Endodermal cell (in vitro differentiated cells): ENCODE results near the gene CCDC169. TPM values are rescaled to one million over a fixed set of nuclear protein-coding genes. Genes with fewer than 3 reads are reported as not detected.

Experiments used
- DNase-seq: peaks from one replicate; pipeline ENCODE4 v3.0.0-alpha.2; 2017
- H3K27ac ChIP-seq: 2 replicates; pipeline ENCODE4 v1.5.1; 2013; ENCODE audit warnings: mild to moderate bottlenecking, low read depth, low read length, moderate library complexity
- H3K27me3 ChIP-seq: 2 replicates; pipeline ENCODE4 v1.6.1; 2013; ENCODE audit warnings: mild to moderate bottlenecking, low read length, moderate library complexity; ENCODE audit not compliant: insufficient read depth, control insufficient read depth, poor library complexity, severe bottlenecking
- H3K36me3 ChIP-seq: 2 replicates; pipeline ENCODE4 v1.7.0; 2013; ENCODE audit warnings: mild to moderate bottlenecking, low read length, moderate library complexity; ENCODE audit not compliant: control insufficient read depth, insufficient read depth
- H3K4me1 ChIP-seq: one replicate; pipeline ENCODE4 v1.7.0; 2013; ENCODE audit warnings: low read length; ENCODE audit not compliant: control insufficient read depth, insufficient read depth
- H3K4me3 ChIP-seq: 2 replicates; pipeline ENCODE4 v1.5.1; 2013; ENCODE audit warnings: mild to moderate bottlenecking, low read length, moderate library complexity
- H3K9ac ChIP-seq: 2 replicates; pipeline ENCODE4 v1.6.1; 2013; ENCODE audit warnings: mild to moderate bottlenecking, low read length, moderate library complexity; ENCODE audit not compliant: poor library complexity, severe bottlenecking; ENCODE audit errors: extremely low read depth
- H3K9me3 ChIP-seq: 2 replicates; pipeline ENCODE4 v1.6.1; 2013; ENCODE audit warnings: mild to moderate bottlenecking, low read length, moderate library complexity; ENCODE audit not compliant: control insufficient read depth
- H3K27ac Mint-ChIP-seq: 2 replicates; pipeline ENCODE4 v1.8.0; 2020; ENCODE audit warnings: mixed read lengths
- H3K27me3 Mint-ChIP-seq: 2 replicates; pipeline ENCODE4 v1.8.0; 2021; ENCODE audit warnings: mild to moderate bottlenecking, mixed read lengths; ENCODE audit not compliant: insufficient read depth
- H3K36me3 Mint-ChIP-seq: 2 replicates; pipeline ENCODE4 v1.8.0; 2020; ENCODE audit warnings: low read depth, mixed read lengths
- H3K4me1 Mint-ChIP-seq: 2 replicates; pipeline ENCODE4 v1.8.0; 2020; ENCODE audit warnings: mixed read lengths
- H3K4me3 Mint-ChIP-seq: 2 replicates; pipeline ENCODE4 v1.8.0; 2020; ENCODE audit warnings: mild to moderate bottlenecking, moderate library complexity, mixed read lengths
- H3K9me3 Mint-ChIP-seq: 2 replicates; pipeline ENCODE4 v1.8.0; 2020; ENCODE audit warnings: mild to moderate bottlenecking, mixed read lengths
- CTCF ChIP-seq: fragments of 200-600 bp; sonication (generic); conservative IDR thresholded peaks from 2 replicates; pipeline ENCODE4 v1.5.0; 2021; ENCODE audit warnings: antibody characterized with exemption, mild to moderate bottlenecking
- WGBS, 2 experiments: methylation state at CpG; one replicate each; pipeline versions ENCODE4 v1.1.5 to v1.1.7; 2013; ENCODE audit warnings: missing lambda C conversion rate in 2 of 2, mixed read lengths in 1 of 2; ENCODE audit not compliant: insufficient coverage in 1 of 2, insufficient read length in 1 of 2; 5-methylcytosine and 5-hydroxymethylcytosine counted together
- total RNA-seq, 2 donors: library from RNA; stranded (reverse); fragmentation: NEBNext Ultra II Directional in 1 of 2; extraction: Animal tissue kit (Norgen Biotek cat#: 25700) in 1 of 2; gene quantifications; 2 replicates in 1 of 2; 3 replicates in 1 of 2; pipeline ENCODE4 v1.2.1, GENCODE V29; 2021

CCDC169 gene
- total RNA-seq, 2 donors from 2014 or later: 18.2 to 26.3 TPM

- no peak overlapping the region for H3K9ac ChIP-seq
- Mint-ChIP-seq H3K4me3 (no peak overlapping the region), H3K27me3 (no peaks in the 10 kb centered on the region), H3K27ac (no peak overlapping the region), H3K36me3 (peaks cover 22% of the 10 kb centered on the region), H3K4me1 (peaks cover 12% of the 10 kb centered on the region), H3K9me3 (peaks cover 41% of the 10 kb centered on the region)
- peaks cover 30% of the 10 kb centered on the region for H3K9me3 ChIP-seq
- no peak for DNase-seq
- no peak overlapping the region for H3K4me3 ChIP-seq
- H3K27me3 ChIP-seq: no peaks in the 10 kb centered on the region
- no peak overlapping the region for H3K27ac ChIP-seq
- H3K36me3 ChIP-seq: peaks cover 4% of the 10 kb centered on the region
- H3K4me1 ChIP-seq: no peaks in the 10 kb centered on the region
- 50 to 59% methylated on average over 2 to 3 of the region's 3 CpGs for WGBS, 2 experiments
- TF ChIP-seq CTCF: no peak
Measured at GRCh38 chr13:36231236-36231635, 66.4 kb downstream of the CCDC169 start.

- H3K9ac ChIP-seq: no peak overlapping the region
- no peak overlapping the region for H3K27ac Mint-ChIP-seq
- H3K27ac ChIP-seq: no peak overlapping the region
- H3K4me1 ChIP-seq: no peaks in the 10 kb centered on the region
- H3K27me3 ChIP-seq: no peaks in the 10 kb centered on the region
- no peak for TF ChIP-seq CTCF
- H3K36me3 Mint-ChIP-seq: peaks cover 35% of the 10 kb centered on the region
- no peaks in the 10 kb centered on the region for H3K36me3 ChIP-seq
- no peaks in the 10 kb centered on the region for H3K4me1 Mint-ChIP-seq
- H3K27me3 Mint-ChIP-seq: no peaks in the 10 kb centered on the region
- H3K9me3 Mint-ChIP-seq: peaks cover 29% of the 10 kb centered on the region
- no peak for DNase-seq
- no peak overlapping the region for H3K4me3 Mint-ChIP-seq
- 92% methylated on average over 1 of the region's 1 CpG; no CpG with 5 or more reads in 1 of the 2 experiments for WGBS, 2 experiments
- H3K4me3 ChIP-seq: no peak overlapping the region
- H3K9me3 ChIP-seq: peaks cover 25% of the 10 kb centered on the region
Measured at GRCh38 chr13:36224730-36225129, 72.9 kb downstream of the CCDC169 start.

GRCh38 chr13:36219883-36220282 lies 77.7 kb downstream of the CCDC169 start:
- Mint-ChIP-seq H3K4me3 (no peak overlapping the region), H3K27ac (no peak overlapping the region), H3K9me3 (peaks cover 28% of the 10 kb centered on the region), H3K27me3 (no peaks in the 10 kb centered on the region), H3K36me3 (peaks cover 24% of the 10 kb centered on the region), H3K4me1 (no peaks in the 10 kb centered on the region)
- DNase-seq: no peak
- no peak overlapping the region for H3K9ac ChIP-seq
- no peaks in the 10 kb centered on the region for H3K36me3 ChIP-seq
- no peak overlapping the region for H3K4me3 ChIP-seq
- no peaks in the 10 kb centered on the region for H3K4me1 ChIP-seq
- H3K27ac ChIP-seq: no peak overlapping the region
- TF ChIP-seq CTCF: no peak
- H3K27me3 ChIP-seq: no peaks in the 10 kb centered on the region
- peaks cover 21% of the 10 kb centered on the region for H3K9me3 ChIP-seq
